GM18951 (cell line): ENCODE results near the gene BEND3.
"Not testable (repeated sequence)": the region's sequence is repeated elsewhere in the genome, so short reads cannot be mapped to it uniquely, and the experiment has no call there.

Experiments used
- POLR2A ChIP-seq: IDR thresholded peaks from 4 replicates; pipeline ENCODE4 v1.6.1; 2011; ENCODE audit warnings: mild to moderate bottlenecking; ENCODE audit not compliant: insufficient read length, insufficient read depth; ENCODE audit errors: extremely low read depth
- in situ Hi-C: fragments of 300-500 bp; cut with MboI; formaldehyde crosslinking; loops from one replicate; pipeline ENCODE4 v1.12.0; 2022; ENCODE audit warnings: low sequenced_read_pairs, mixed read lengths, inconsistent platforms; ENCODE audit not compliant: unreplicated experiment

BEND3 gene

GRCh38 chr6:107114926-107115694 is at the start of gene BEND3:
TSS of gene BEND3 (minus strand) at chr6:107115515. CDS start at chr6:107099285, 16,230 bp downstream.
- peak; percentile 7 for TF ChIP-seq POLR2A
- in situ Hi-C loops, result no loop called here

- in situ Hi-C loops, result not testable (repeated sequence)
Observed at GRCh38 chr6:107164299-107164698, 49.0 kb upstream of the BEND3 start.

GRCh38 chr6:107161521-107161920 is 46.2 kb upstream of the BEND3 start:
- TF ChIP-seq POLR2A, result no peak
- in situ Hi-C loops, result no loop called here

DNA sequence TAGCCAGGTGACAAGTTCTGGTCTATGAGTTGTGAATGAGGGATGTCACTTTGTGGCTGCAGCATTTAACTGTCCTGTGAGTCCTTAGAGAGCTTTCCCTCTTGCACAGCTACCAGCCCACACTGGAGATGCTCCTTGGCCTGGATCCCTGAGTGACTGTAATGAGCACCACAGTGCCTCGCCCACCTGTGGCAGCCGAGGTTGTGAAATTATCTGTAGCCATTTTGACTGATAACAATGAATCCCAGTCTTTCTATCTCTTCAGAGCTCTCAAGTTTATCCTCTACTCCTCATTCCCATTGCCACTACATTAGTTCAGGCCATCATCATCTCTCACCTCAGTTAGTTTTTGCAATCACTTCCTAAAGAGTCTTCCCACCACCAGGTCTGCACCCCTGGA is 41.3 kb upstream of the BEND3 start:
- no peak for TF ChIP-seq POLR2A
- in situ Hi-C loops, result no loop called here

- in situ Hi-C loops, result no loop called here
- TF ChIP-seq POLR2A, result no peak
Observed at GRCh38 chr6:107154801-107155160, 39.5 kb upstream of the BEND3 start.

DNA sequence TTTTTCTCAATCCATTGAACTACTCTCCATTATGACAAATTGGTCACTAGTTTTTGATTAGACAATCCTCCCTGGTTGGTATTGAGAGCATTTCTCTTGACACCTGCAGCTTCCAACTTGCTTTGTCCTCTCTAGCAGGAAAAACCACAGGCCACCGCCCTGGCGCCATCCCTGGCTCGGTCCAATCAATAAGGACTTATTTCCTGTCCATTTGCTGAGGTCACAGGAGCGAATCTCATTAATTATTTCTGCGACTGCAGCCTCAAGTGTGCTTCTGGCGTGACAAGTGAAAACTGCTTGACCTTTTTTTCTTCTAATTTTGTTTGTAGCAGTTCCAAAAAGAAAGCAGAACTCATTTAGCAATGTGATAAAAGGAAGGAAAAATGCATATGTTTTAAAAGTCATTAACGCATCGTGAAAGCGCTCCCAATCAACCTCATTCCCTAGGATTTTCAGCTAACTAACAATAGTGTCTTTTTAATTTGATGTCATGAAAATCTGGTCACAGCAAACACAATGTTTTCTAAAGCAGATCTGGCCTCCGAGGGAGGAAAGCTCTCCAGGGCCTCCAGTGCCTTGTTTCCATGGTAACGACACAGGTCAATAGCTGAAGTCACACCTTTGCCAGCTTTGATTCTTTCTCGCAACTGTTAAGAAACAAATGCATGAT is 39.0 kb upstream of the BEND3 start:
- no peak for TF ChIP-seq POLR2A
- in situ Hi-C loops, result no loop called here

DNA sequence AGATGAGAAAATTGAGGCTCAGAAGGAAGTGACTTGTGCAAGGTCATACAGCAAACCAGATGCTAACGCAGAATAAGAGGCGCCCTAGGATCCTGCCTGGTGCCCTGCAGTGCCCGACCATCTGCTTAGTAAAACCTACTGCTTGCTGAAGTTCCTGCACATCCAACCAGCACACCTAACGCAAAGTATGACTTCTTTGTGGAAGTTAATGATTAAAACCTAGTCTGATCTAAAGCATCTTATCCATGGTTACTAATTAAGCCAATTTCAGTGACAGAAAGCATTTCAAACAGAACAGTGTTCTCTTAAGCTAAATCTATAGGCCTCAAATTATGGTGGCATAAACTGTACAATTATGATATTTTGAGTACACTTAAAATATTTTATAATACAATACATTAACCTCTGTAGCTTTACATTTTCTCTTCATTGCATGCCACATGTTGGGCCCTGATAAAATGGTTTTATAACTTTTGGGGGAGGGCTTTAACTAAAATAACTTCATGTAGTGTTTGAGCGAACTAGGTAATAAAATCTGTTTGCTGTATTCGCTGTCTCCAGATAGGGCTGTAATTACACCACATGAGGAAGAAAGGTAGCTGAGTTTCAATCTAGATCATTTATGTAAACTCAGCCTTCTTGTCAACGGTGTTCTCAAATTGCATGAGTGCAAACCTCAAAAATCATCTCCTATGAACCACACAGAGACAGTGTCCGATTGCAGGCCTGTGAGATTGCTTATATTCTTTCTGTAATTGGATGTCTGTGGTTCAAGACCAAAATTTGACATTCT is 37.5 kb upstream of the BEND3 start:
- TF ChIP-seq POLR2A, result no peak
- in situ Hi-C loops, result no loop called here

- in situ Hi-C loops, result no loop called here
- TF ChIP-seq POLR2A, result no peak
Observed at GRCh38 chr6:107144666-107145065, 29.4 kb upstream of the BEND3 start.

GRCh38 chr6:107144014-107144413 is 28.7 kb upstream of the BEND3 start:
- in situ Hi-C loops, result no loop called here
- no peak for TF ChIP-seq POLR2A

- in situ Hi-C loops, result no loop called here
- TF ChIP-seq POLR2A, result no peak
Observed at GRCh38 chr6:107140581-107140980, 25.3 kb upstream of the BEND3 start.

- in situ Hi-C loops, result not testable (repeated sequence)
Observed at GRCh38 chr6:107136324-107136723, 21.0 kb upstream of the BEND3 start.

DNA sequence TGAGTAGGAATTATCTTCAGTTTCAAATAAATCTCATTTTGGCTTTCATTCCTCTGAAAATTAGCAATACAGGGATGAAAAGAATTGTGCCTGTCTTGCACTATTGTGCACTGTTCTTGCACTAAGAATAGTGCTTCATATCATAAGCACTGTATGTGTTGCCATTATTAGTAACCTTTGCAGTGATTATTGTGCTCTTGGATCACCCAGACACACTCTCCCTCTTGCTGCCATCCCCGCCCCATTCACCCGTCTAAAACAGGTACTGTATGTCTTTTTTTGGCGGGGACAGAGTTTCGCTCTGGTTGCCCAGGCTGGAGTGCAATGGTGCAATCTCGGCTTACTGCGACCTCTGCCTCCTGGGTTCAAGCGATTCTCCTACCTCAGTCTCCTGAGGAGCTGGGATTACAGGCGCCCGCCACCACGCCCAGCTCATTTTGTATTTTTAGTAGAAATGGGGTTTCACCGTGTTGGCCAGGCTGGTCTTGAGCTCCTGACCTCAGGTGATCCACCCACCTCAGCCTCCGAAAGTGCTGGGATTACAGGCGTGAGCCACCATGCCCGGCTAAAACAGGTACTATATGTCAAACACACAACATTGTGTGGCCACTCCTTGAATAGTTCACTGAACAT is 19.8 kb upstream of the BEND3 start:
- in situ Hi-C loops, result not testable (repeated sequence)

- in situ Hi-C loops, result no loop called here
- TF ChIP-seq POLR2A, result no peak
Observed at GRCh38 chr6:107132330-107132954, 17.1 kb upstream of the BEND3 start.
